ENCODE measurements around the gene LRP1B. TPM values are rescaled to one million over a fixed set of nuclear protein-coding genes. Genes with fewer than 3 reads are reported as not detected.

The LRP1B gene
- total and polyA plus RNA-seq, 2 of the 8 experiments (the other 6 are each of a cell fraction or from before 2014, with no cell fraction given), result 0.03 TPM; not detected in 1

DNA sequence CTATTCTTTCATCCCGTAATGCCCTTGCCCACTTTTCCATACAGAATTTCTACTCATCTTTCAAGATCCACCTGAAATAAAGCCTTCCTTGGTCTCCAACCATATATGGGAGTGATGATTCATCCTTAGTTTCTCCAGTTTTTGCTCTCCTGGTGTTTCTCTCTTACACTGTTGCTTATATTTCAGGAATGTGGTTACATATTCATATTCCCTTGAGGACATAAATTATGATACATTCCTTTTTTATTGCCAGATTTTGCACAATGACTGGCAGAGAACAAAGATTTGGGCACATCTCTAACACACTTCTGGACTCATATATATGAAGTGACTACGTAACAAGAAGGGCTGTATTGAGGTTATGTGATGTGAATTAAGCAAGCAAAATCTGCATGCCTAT is 1777.3 kb downstream of the LRP1B start (continued):
- TF ChIP-seq, protein P1, sequence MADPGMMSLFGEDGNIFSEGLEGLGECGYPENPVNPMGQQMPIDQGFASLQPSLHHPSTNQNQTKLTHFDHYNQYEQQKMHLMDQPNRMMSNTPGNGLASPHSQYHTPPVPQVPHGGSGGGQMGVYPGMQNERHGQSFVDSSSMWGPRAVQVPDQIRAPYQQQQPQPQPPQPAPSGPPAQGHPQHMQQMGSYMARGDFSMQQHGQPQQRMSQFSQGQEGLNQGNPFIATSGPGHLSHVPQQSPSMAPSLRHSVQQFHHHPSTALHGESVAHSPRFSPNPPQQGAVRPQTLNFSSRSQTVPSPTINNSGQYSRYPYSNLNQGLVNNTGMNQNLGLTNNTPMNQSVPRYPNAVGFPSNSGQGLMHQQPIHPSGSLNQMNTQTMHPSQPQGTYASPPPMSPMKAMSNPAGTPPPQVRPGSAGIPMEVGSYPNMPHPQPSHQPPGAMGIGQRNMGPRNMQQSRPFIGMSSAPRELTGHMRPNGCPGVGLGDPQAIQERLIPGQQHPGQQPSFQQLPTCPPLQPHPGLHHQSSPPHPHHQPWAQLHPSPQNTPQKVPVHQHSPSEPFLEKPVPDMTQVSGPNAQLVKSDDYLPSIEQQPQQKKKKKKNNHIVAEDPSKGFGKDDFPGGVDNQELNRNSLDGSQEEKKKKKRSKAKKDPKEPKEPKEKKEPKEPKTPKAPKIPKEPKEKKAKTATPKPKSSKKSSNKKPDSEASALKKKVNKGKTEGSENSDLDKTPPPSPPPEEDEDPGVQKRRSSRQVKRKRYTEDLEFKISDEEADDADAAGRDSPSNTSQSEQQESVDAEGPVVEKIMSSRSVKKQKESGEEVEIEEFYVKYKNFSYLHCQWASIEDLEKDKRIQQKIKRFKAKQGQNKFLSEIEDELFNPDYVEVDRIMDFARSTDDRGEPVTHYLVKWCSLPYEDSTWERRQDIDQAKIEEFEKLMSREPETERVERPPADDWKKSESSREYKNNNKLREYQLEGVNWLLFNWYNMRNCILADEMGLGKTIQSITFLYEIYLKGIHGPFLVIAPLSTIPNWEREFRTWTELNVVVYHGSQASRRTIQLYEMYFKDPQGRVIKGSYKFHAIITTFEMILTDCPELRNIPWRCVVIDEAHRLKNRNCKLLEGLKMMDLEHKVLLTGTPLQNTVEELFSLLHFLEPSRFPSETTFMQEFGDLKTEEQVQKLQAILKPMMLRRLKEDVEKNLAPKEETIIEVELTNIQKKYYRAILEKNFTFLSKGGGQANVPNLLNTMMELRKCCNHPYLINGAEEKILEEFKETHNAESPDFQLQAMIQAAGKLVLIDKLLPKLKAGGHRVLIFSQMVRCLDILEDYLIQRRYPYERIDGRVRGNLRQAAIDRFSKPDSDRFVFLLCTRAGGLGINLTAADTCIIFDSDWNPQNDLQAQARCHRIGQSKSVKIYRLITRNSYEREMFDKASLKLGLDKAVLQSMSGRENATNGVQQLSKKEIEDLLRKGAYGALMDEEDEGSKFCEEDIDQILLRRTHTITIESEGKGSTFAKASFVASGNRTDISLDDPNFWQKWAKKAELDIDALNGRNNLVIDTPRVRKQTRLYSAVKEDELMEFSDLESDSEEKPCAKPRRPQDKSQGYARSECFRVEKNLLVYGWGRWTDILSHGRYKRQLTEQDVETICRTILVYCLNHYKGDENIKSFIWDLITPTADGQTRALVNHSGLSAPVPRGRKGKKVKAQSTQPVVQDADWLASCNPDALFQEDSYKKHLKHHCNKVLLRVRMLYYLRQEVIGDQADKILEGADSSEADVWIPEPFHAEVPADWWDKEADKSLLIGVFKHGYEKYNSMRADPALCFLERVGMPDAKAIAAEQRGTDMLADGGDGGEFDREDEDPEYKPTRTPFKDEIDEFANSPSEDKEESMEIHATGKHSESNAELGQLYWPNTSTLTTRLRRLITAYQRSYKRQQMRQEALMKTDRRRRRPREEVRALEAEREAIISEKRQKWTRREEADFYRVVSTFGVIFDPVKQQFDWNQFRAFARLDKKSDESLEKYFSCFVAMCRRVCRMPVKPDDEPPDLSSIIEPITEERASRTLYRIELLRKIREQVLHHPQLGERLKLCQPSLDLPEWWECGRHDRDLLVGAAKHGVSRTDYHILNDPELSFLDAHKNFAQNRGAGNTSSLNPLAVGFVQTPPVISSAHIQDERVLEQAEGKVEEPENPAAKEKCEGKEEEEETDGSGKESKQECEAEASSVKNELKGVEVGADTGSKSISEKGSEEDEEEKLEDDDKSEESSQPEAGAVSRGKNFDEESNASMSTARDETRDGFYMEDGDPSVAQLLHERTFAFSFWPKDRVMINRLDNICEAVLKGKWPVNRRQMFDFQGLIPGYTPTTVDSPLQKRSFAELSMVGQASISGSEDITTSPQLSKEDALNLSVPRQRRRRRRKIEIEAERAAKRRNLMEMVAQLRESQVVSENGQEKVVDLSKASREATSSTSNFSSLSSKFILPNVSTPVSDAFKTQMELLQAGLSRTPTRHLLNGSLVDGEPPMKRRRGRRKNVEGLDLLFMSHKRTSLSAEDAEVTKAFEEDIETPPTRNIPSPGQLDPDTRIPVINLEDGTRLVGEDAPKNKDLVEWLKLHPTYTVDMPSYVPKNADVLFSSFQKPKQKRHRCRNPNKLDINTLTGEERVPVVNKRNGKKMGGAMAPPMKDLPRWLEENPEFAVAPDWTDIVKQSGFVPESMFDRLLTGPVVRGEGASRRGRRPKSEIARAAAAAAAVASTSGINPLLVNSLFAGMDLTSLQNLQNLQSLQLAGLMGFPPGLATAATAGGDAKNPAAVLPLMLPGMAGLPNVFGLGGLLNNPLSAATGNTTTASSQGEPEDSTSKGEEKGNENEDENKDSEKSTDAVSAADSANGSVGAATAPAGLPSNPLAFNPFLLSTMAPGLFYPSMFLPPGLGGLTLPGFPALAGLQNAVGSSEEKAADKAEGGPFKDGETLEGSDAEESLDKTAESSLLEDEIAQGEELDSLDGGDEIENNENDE (IDR thresholded peaks at IDR 0.05; ENCODE audit: insufficient replicate concordance, low read length), result no peak

Measured in H1 (cell line).